ENCODE measurements around the gene DCAF8L2. TPM values are rescaled to one million over a fixed set of nuclear protein-coding genes. Genes with fewer than 3 reads are reported as not detected.

Gene DCAF8L2
- total and polyA plus RNA-seq, 9 of the 15 experiments (the other 6 are each of a cell fraction or from before 2014, with no cell fraction given), result not detected

DNA sequence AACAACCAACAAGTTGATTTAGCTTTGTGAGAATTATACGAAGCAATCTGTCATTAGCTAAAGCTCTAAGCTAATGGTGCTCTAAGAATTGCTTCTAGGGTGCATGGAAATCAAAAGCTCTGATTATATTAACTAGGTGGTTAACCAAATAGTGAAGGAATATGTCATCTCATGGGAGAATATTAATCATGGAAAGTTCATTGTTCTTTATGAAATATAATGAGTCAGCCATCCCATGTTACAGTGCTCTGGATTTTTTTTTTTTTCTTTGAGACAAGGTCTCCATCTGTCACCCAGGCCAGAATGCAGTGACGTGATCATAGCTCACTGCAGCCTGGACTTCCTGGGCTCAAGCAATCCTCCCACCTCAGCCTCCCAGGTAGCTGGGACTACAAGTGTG is 10.5 kb downstream of the DCAF8L2 start:
- no TSS peak for BruUV-seq (replicated peaks)

GRCh38 chrX:27608671-27609070 is 18.5 kb downstream of the DCAF8L2 start:
- Histone ChIP-seq H3K4me2 (ENCODE audit: insufficient read depth, low read length) (no peak overlapping the region), H4K20me1 (replicated peaks; ENCODE audit: control insufficient read depth, insufficient read depth, low read length) (no peaks in the 10 kb centered on the region), H2AFZ (ENCODE audit: low read depth, low read length) (no peak overlapping the region), H3K27me3 (ENCODE audit: control insufficient read depth in 2 of 2, insufficient read depth in 2 of 2, low read length in 2 of 2) (no peaks in the 10 kb centered on the region), H3K79me2 (ENCODE audit: control insufficient read depth, insufficient read depth, low read length) (no peaks in the 10 kb centered on the region), H3K9me3 (replicated peaks; ENCODE audit: control insufficient read depth, insufficient read depth, low read depth, low read length) (no peaks in the 10 kb centered on the region), H3K36me3 (ENCODE audit: control insufficient read depth, insufficient read depth, low read length) (no peaks in the 10 kb centered on the region), H3K27ac (ENCODE audit: extremely low read depth, low read depth, low read length) (no peak overlapping the region), H3K4me1 (replicated peaks in 1 of 2; ENCODE audit: control insufficient read depth in 2 of 2, insufficient read depth in 2 of 2, low read length in 2 of 2) (no peaks in the 10 kb centered on the region), H3K9ac (ENCODE audit: insufficient read depth in 1 of 2, low read depth in 2 of 2, low read length in 2 of 2) (no peak overlapping the region), H3K4me3 (no peak overlapping the region), H3K9me1 (ENCODE audit: control insufficient read depth, insufficient read depth, low read length) (no peaks in the 10 kb centered on the region)
- ChIA-PET CTCF (ENCODE audit: low intra/inter-chr PET ratio) (no interaction called here), POLR2A (interaction anchor here (1.8 kb wide), 1 partner anchor 9 kb away, joined by 3 read pairs; no protein-coding TSS in a partner anchor)
- no peak for ATAC-seq
- in situ Hi-C loops (cut with MboI) (no loop called here), intact Hi-C loops (cut with micrococcal nuclease) (no loop called here)
- WGBS (ENCODE audit: insufficient coverage, low coverage, missing lambda C conversion rate), result 4% methylated on average over 4 of the region's 4 CpGs
- no TSS peak for BruUV-seq (replicated peaks)
- FAIRE-seq, result no peak
- DNase-seq (ENCODE audit: extremely low read depth in 1 of 4, low spot score in 3 of 4), result no peak
- no peak for TF ChIP-seq CEBPG (CRISPR knock-in tag; IDR thresholded peaks at IDR 0.05)
- no peak for TF ChIP-seq CEBPG (tag; conservative IDR thresholded peaks at IDR 0.05 in 1 of 2, IDR thresholded peaks at IDR 0.05 in 1 of 2)
- no peak for TF ChIP-seq PREB (CRISPR knock-in tag; IDR thresholded peaks at IDR 0.05)
- no peak for TF ChIP-seq PURB (CRISPR knock-in tag; IDR thresholded peaks at IDR 0.05; ENCODE audit: low read depth)
- no peak for TF ChIP-seq SMARCB1 (IDR thresholded peaks at IDR 0.05; ENCODE audit: insufficient read length, low read depth)
- TF ChIP-seq ZNF717 (CRISPR knock-in tag; IDR thresholded peaks at IDR 0.05), result no peak
- TF ChIP-seq ZBTB1 (CRISPR knock-in tag; IDR thresholded peaks at IDR 0.05; ENCODE audit: borderline replicate concordance, low read depth), result no peak
- no peak for TF ChIP-seq ZNF592 (IDR thresholded peaks at IDR 0.05)
- no peak for TF ChIP-seq ATF7 (IDR thresholded peaks at IDR 0.05)

More for the DNA sequence above, 10.5 kb downstream of the DCAF8L2 start:
- Histone ChIP-seq H3K79me2 (ENCODE audit: control insufficient read depth, insufficient read depth, low read length) (no peaks in the 10 kb centered on the region), H3K36me3 (ENCODE audit: control insufficient read depth, insufficient read depth, low read length) (no peaks in the 10 kb centered on the region), H3K4me2 (ENCODE audit: insufficient read depth, low read length) (no peak overlapping the region), H2AFZ (ENCODE audit: low read depth, low read length) (no peak overlapping the region), H3K27ac (ENCODE audit: extremely low read depth, low read depth, low read length) (no peak overlapping the region), H3K9me1 (ENCODE audit: control insufficient read depth, insufficient read depth, low read length) (no peaks in the 10 kb centered on the region), H3K27me3 (ENCODE audit: control insufficient read depth in 2 of 2, insufficient read depth in 2 of 2, low read length in 2 of 2) (no peaks in the 10 kb centered on the region), H3K9ac (ENCODE audit: insufficient read depth in 1 of 2, low read depth in 2 of 2, low read length in 2 of 2) (no peak overlapping the region), H3K4me3 (no peak overlapping the region), H3K9me3 (replicated peaks; ENCODE audit: control insufficient read depth, insufficient read depth, low read depth, low read length) (no peaks in the 10 kb centered on the region), H4K20me1 (replicated peaks; ENCODE audit: control insufficient read depth, insufficient read depth, low read length) (no peaks in the 10 kb centered on the region), H3K4me1 (replicated peaks in 1 of 2; ENCODE audit: control insufficient read depth in 2 of 2, insufficient read depth in 2 of 2, low read length in 2 of 2) (no peaks in the 10 kb centered on the region)
- CTCF ChIA-PET (ENCODE audit: low intra/inter-chr PET ratio), result no interaction called here
- ATAC-seq (no peak), FAIRE-seq (no peak), DNase-seq (ENCODE audit: extremely low read depth in 1 of 4, low spot score in 3 of 4) (no peak)
- intact Hi-C loops (cut with micrococcal nuclease), result no loop called here
- in situ Hi-C loops (cut with MboI), result no loop called here
- TF ChIP-seq PRMT5 (CRISPR knock-in tag; IDR thresholded peaks at IDR 0.05), result no peak
- TF ChIP-seq FOXA1 (IDR thresholded peaks at IDR 0.05; ENCODE audit: borderline replicate concordance), result no peak
- no peak for TF ChIP-seq YBX1 (IDR thresholded peaks at IDR 0.05)
- TF ChIP-seq PTTG1 (tag; IDR thresholded peaks at IDR 0.05; ENCODE audit: low read depth), result no peak
- TF ChIP-seq SRSF3 (IDR thresholded peaks at IDR 0.05; ENCODE audit: insufficient read depth, low read length), result no peak
- no peak for TF ChIP-seq BACH1 (tag; IDR thresholded peaks at IDR 0.05)
- no peak for TF ChIP-seq NR2F6 (CRISPR knock-in tag; IDR thresholded peaks at IDR 0.05)
- TF ChIP-seq TCF3 (CRISPR knock-in tag; IDR thresholded peaks at IDR 0.05), result no peak
- TF ChIP-seq L3MBTL2 (IDR thresholded peaks at IDR 0.05), result no peak
- TF ChIP-seq RFX7 (CRISPR knock-in tag; IDR thresholded peaks at IDR 0.05), result no peak
- no CpG with 5 or more reads among the region's 2 CpGs for WGBS (ENCODE audit: insufficient coverage, low coverage, missing lambda C conversion rate)
- POLR2A ChIA-PET, result no interaction called here

Data from K562 (cell line).